H1 (cell line): ENCODE results near the gene NPTN. TPM values are rescaled to one million over a fixed set of nuclear protein-coding genes. Genes with fewer than 3 reads are reported as not detected.

Experiments used
- CTCF ChIA-PET: fragments of 300-600 bp; sonication (Branson Sonifier 250); formaldehyde crosslinking; loops from one replicate; lab custom pipeline; 2021; ENCODE audit not compliant: partially characterized antibody; lab: Charles Lee
- POLR2A ChIA-PET: fragments of 300-600 bp; sonication (Branson Sonifier 250); formaldehyde crosslinking; loops from one replicate; lab custom pipeline; 2021; ENCODE audit warnings: inconsistent platforms; ENCODE audit not compliant: partially characterized antibody; lab: Charles Lee
- DNase-seq, 2 experiments: peaks; one replicate each; pipeline versions ENCODE4 v3.0.0 to v3.0.0-alpha.2; 2010 to 2022; ENCODE audit warnings: low spot score in 2 of 2, low read depth in 1 of 2, mixed read lengths in 1 of 2
- FAIRE-seq: peaks from 2 replicates; lab custom pipeline; 2011; peaks lifted over from hg19 to GRCh38; lab: Jason Lieb, UNC
- H2AFZ ChIP-seq: 2 replicates; pipeline ENCODE4 v1.8.1; 2012; ENCODE audit warnings: low read length, inconsistent platforms
- H2AK5ac ChIP-seq: 2 replicates; pipeline ENCODE4 v1.6.1; 2013; ENCODE audit warnings: low read depth, low read length
- H2BK120ac ChIP-seq: replicated peaks from 2 replicates; pipeline ENCODE3; 2013; ENCODE audit warnings: low read depth, low read length, inconsistent platforms
- H2BK12ac ChIP-seq: 2 replicates; pipeline ENCODE4 v1.6.1; 2013; ENCODE audit warnings: low read depth, low read length
- H2BK15ac ChIP-seq: 2 replicates; pipeline ENCODE4 v1.6.1; 2013; ENCODE audit warnings: low read length
- H2BK20ac ChIP-seq: 2 replicates; pipeline ENCODE4 v1.6.1; 2013; ENCODE audit warnings: low read length
- H2BK5ac ChIP-seq: 2 replicates; pipeline ENCODE4 v1.6.1; 2013; ENCODE audit warnings: low read depth, low read length
- H3K14ac ChIP-seq: 2 replicates; pipeline ENCODE4 v1.6.1; 2013; ENCODE audit warnings: inconsistent platforms; ENCODE audit not compliant: insufficient read length
- H3K18ac ChIP-seq: 2 replicates; pipeline ENCODE4 v1.6.1; 2013; ENCODE audit warnings: low read length; ENCODE audit errors: extremely low read depth
- H3K23ac ChIP-seq: 2 replicates; pipeline ENCODE4 v1.6.1; 2013; ENCODE audit warnings: inconsistent platforms; ENCODE audit not compliant: insufficient read length
- H3K23me2 ChIP-seq: 2 replicates; pipeline ENCODE4 v1.6.1; 2013; ENCODE audit warnings: low read depth, low read length
- H3K27ac ChIP-seq: 2 replicates; pipeline ENCODE4 v1.6.1; 2011; ENCODE audit warnings: low read depth, low read length, inconsistent platforms
- H3K27me3 ChIP-seq, 4 experiments: replicated peaks in 1 of 4; 1 replicate in 1 of 4; 2 replicates in 3 of 4; pipeline versions ENCODE4 v1.6.1 to v1.8.1; 2011 to 2013; ENCODE audit warnings: low read length in 3 of 4, mild to moderate bottlenecking in 3 of 4, inconsistent platforms in 2 of 4, mixed read lengths in 2 of 4, moderate library complexity in 1 of 4; ENCODE audit not compliant: control insufficient read depth in 3 of 4, insufficient read depth in 3 of 4; ENCODE audit errors: extremely low read depth in 1 of 4
- H3K36me3 ChIP-seq, 4 experiments: 2 replicates each; pipeline versions ENCODE4 v1.6.1 to v1.8.1; 2011 to 2013; ENCODE audit warnings: mild to moderate bottlenecking in 4 of 4, low read length in 3 of 4, moderate library complexity in 2 of 4, control low read depth in 1 of 4, inconsistent platforms in 1 of 4; ENCODE audit not compliant: insufficient read depth in 4 of 4, control insufficient read depth in 2 of 4
- H3K4ac ChIP-seq: replicated peaks from 2 replicates; pipeline ENCODE3; 2013; ENCODE audit warnings: low read length, low read depth, mixed read lengths, inconsistent platforms; ENCODE audit not compliant: insufficient read length
- H3K4me1 ChIP-seq, 4 experiments: replicated peaks in 1 of 4; 1 replicate in 1 of 4; 2 replicates in 3 of 4; pipeline versions ENCODE4 v1.6.1 to v1.8.1; 2011 to 2013; ENCODE audit warnings: low read length in 3 of 4, inconsistent platforms in 2 of 4, mixed read lengths in 1 of 4; ENCODE audit not compliant: insufficient read depth in 4 of 4, control insufficient read depth in 3 of 4
- H3K4me2 ChIP-seq, 2 experiments: 2 replicates each; pipeline versions ENCODE4 v1.6.1 to v1.8.1; 2011 to 2013; ENCODE audit warnings: low read depth in 2 of 2, low read length in 2 of 2, control low read depth in 1 of 2, inconsistent platforms in 1 of 2, mild to moderate bottlenecking in 1 of 2; ENCODE audit not compliant: insufficient read depth in 1 of 2
- H3K4me3 ChIP-seq, 4 experiments: fragments of 200-600, 300-600 bp in 1 of 4; sonication (generic), shearing (Covaris generic), sonication (Bioruptor Twin) in 1 of 4; 2 replicates each; pipeline versions ENCODE4 v1.5.1 to v1.8.1; 2011 to 2016; ENCODE audit warnings: low read length in 4 of 4, low read depth in 3 of 4, control low read depth in 2 of 4, inconsistent platforms in 2 of 4, mild to moderate bottlenecking in 2 of 4, mixed read lengths in 1 of 4, moderate library complexity in 1 of 4; ENCODE audit not compliant: insufficient read depth in 2 of 4; ENCODE audit errors: extremely low read depth in 1 of 4
- H3K56ac ChIP-seq: replicated peaks from 2 replicates; pipeline ENCODE3; 2013; ENCODE audit warnings: low read depth, mild to moderate bottlenecking, mixed read lengths, low read length, inconsistent platforms; ENCODE audit not compliant: insufficient read length
- H3K79me1 ChIP-seq: 2 replicates; pipeline ENCODE4 v1.6.1; 2013; ENCODE audit warnings: low read depth, low read length, control low read depth
- H3K79me2 ChIP-seq, 2 experiments: 2 replicates each; pipeline versions ENCODE4 v1.6.1 to v1.8.1; 2012 to 2013; ENCODE audit warnings: low read length in 2 of 2, mild to moderate bottlenecking in 2 of 2, inconsistent platforms in 1 of 2; ENCODE audit not compliant: insufficient read depth in 2 of 2, control insufficient read depth in 1 of 2
- H3K9ac ChIP-seq, 4 experiments: replicated peaks in 1 of 4; 1 replicate in 1 of 4; 2 replicates in 3 of 4; pipeline versions ENCODE4 v1.6.1 to v1.8.1; 2011 to 2013; ENCODE audit warnings: low read depth in 3 of 4, low read length in 3 of 4, control low read depth in 2 of 4, mild to moderate bottlenecking in 2 of 4, moderate library complexity in 2 of 4, inconsistent platforms in 1 of 4; ENCODE audit errors: extremely low read depth in 1 of 4
- H3K9me3 ChIP-seq, 2 experiments: 2 replicates each; pipeline versions ENCODE4 v1.6.1 to v1.8.1; 2012 to 2013; ENCODE audit warnings: mild to moderate bottlenecking in 2 of 2, moderate library complexity in 2 of 2, control low read depth in 1 of 2, inconsistent platforms in 1 of 2, low read depth in 1 of 2, low read length in 1 of 2, mixed read lengths in 1 of 2; ENCODE audit not compliant: insufficient read depth in 2 of 2
- H4K20me1 ChIP-seq, 2 experiments: replicated peaks in 1 of 2; 2 replicates each; pipeline versions ENCODE3 to v1.8.1; 2011 to 2013; ENCODE audit warnings: inconsistent platforms in 2 of 2, low read length in 2 of 2, mild to moderate bottlenecking in 1 of 2; ENCODE audit not compliant: insufficient read depth in 2 of 2, control insufficient read depth in 1 of 2
- H4K5ac ChIP-seq: 2 replicates; pipeline ENCODE4 v1.6.1; 2013; ENCODE audit warnings: low read length, low read depth, mixed read lengths, inconsistent platforms; ENCODE audit not compliant: insufficient read length
- H4K8ac ChIP-seq: 2 replicates; pipeline ENCODE4 v1.8.0; 2013; ENCODE audit warnings: mild to moderate bottlenecking, moderate library complexity, low read length, inconsistent platforms; ENCODE audit not compliant: insufficient read depth; ENCODE audit errors: extremely low read depth
- H4K91ac ChIP-seq: replicated peaks from 2 replicates; pipeline ENCODE3; 2013; ENCODE audit warnings: low read length, mixed read lengths, inconsistent platforms; ENCODE audit not compliant: insufficient read length
- WGBS, 2 experiments: shearing (Covaris generic) in 1 of 2; methylation state at CpG; one replicate each; pipeline versions ENCODE4 v1.1.6 to v1.1.7; 2013 to 2015; ENCODE audit warnings: low lambda C conversion rate in 2 of 2, mixed read lengths in 2 of 2, inconsistent platforms in 1 of 2, low coverage in 1 of 2, missing lambda C conversion rate in 1 of 2; ENCODE audit not compliant: insufficient replicate concordance in 2 of 2, insufficient coverage in 1 of 2, insufficient read length in 1 of 2; ENCODE audit errors: extremely low coverage in 1 of 2, missing lambda C conversion rate in 1 of 2; 5-methylcytosine and 5-hydroxymethylcytosine counted together
- polyA plus RNA-seq, 7 experiments: library from polyadenylated mRNA; depleted of rRNA in 3 of 7; stranded (reverse) in 5 of 7; unstranded in 2 of 7; fragments of >200 nt in 5 of 7; fragments of 200-250 nt in 2 of 7; gene quantifications; 1 replicate in 5 of 7; 2 replicates in 1 of 7; 4 replicates in 1 of 7; pipeline versions ENCODE4 v1.2.1 to v1.2.3, GENCODE V29; 2011 to 2013; ENCODE audit warnings: missing spikeins in 2 of 7, mixed read lengths in 2 of 7
- total RNA-seq: library from RNA; stranded (reverse); fragmentation: NEBNext Ultra II Directional; extraction: Animal tissue kit (Norgen Biotek cat#: 25700); gene quantifications from 2 replicates; pipeline ENCODE4 v1.2.1, GENCODE V29; 2021

NPTN gene
- total and polyA plus RNA-seq, 2 of the 8 experiments (the other 6 are each of a cell fraction or from before 2014, with no cell fraction given), result 67.0 to 113 TPM

- H3K36me3 ChIP-seq, result no peaks in the 10 kb centered on the region
- DNase-seq (no peak), FAIRE-seq (no peak)
- H3K23ac ChIP-seq, result no peak overlapping the region
- ChIA-PET CTCF (interaction anchor here (1.6 to 7.4 kb wide), 4 partner anchors 10 to 92 kb away, joined by 6 to 42 read pairs (median 23); no protein-coding TSS in a partner anchor), POLR2A (interaction anchor here (0.6 kb wide), 1 partner anchor 25 kb away, joined by 3 read pairs; the partner anchor contains the start of gene NPTN)
- H2BK20ac ChIP-seq, result no peak overlapping the region
- H2AK5ac ChIP-seq, result no peak overlapping the region
- no peak overlapping the region for H3K27ac ChIP-seq
- H3K14ac ChIP-seq, result no peak overlapping the region
- no peaks in the 10 kb centered on the region for H3K23me2 ChIP-seq
- no peak overlapping the region for H3K9ac ChIP-seq
- H4K20me1 ChIP-seq, result peaks cover 15 to 20% of the 10 kb centered on the region in 2 experiments
- no peak overlapping the region for H4K8ac ChIP-seq
- no peak overlapping the region for H3K4me3 ChIP-seq
- H3K4me2 ChIP-seq, result no peak overlapping the region
- H3K4me1 ChIP-seq, result peaks cover 2 to 7% (median 6%) of the 10 kb centered on the region in 4 experiments; a peak in 5 of 7 replicates
- no peak overlapping the region for H3K4ac ChIP-seq
- H4K91ac ChIP-seq, result no peak overlapping the region
- H2BK12ac ChIP-seq, result no peak overlapping the region
- H3K79me2 ChIP-seq, result peaks cover 21 to 96% of the 10 kb centered on the region in 2 experiments
- H3K27me3 ChIP-seq, result no peaks in the 10 kb centered on the region
- H3K18ac ChIP-seq, result no peak overlapping the region
- peaks cover 3% of the 10 kb centered on the region; the same call in 1 of the 2 replicates for H3K79me1 ChIP-seq
- H2AFZ ChIP-seq, result no peak overlapping the region
- 74% methylated on average over 1 of the region's 1 CpG; no CpG with 5 or more reads in 1 of the 2 experiments for WGBS, 2 experiments
- H4K5ac ChIP-seq, result no peak overlapping the region
- no peak overlapping the region for H2BK15ac ChIP-seq
- no peak overlapping the region for H3K56ac ChIP-seq
- no peak overlapping the region for H2BK5ac ChIP-seq
- H2BK120ac ChIP-seq, result no peak overlapping the region
- no peaks in the 10 kb centered on the region for H3K9me3 ChIP-seq
Measured at GRCh38 chr15:73608475-73608874, 24.7 kb downstream of the NPTN start.
